Islet precursor cell (in vitro differentiated cells): ENCODE results near the gene TRPC6.
"Not testable (repeated sequence)": the region's sequence is repeated elsewhere in the genome, so short reads cannot be mapped to it uniquely, and the experiment has no call there.

Experiments used
- DNase-seq: peaks from one replicate; pipeline ENCODE4 v3.0.0-alpha.2; 2018

TRPC6 gene

DNA sequence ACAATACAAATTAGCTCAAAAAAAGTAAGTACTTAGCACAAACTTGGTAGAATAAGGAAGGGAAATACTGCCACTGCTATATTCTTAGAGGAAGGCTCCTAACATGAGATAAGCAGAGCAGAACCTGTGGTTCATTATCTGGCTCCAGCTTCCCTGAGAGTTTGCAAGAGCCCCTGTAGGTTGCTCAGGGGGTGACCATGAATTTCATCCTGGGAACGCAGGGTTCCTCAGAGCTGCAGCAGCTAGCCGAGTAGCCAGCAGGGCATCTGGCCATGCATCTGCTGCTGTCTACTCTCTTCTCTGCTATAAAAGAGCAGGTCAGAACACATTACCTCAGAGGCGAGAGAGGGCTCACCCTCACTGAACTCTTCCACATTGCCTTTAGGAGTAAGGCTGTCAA is 67.3 kb downstream of the TRPC6 start:
- DNase-seq: no peak

DNA sequence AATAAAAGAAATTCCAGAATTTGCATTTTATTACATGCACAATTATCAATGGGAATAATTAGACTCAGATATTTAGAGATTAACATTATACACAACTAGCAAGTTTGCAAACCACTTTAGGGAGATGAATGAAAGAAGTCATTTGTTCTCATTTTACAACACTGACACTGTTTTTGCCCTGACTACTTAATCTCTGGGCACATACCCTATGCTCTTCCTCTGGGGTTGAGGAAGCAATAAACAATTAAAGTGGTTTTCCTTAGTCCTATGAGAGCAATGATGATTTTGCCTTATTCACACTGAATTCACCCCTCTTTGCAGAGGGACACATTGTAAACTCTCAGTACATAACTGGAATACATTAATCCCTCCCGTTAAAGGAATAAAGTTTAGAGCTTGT is 72.7 kb downstream of the TRPC6 start:
- DNase-seq: no peak

DNA sequence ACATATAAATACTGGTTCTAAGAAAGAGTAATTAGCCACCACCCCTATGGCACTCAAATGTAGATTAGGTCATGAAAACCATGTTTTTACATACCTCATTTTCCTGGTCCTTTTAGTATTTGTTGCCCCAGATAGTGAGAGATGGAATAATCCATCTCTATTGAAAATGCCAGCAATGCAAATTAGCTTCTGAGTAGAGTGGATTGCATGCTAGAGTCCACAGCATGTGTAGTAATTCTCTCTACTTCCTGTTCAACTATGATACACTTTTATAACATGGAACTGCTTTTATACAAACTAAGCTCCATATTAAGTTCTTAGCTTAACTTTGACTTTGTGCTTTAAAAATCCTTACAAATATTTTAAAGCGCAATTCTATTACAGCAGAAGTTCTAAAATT is 73.2 kb downstream of the TRPC6 start:
- DNase-seq: no peak

DNA sequence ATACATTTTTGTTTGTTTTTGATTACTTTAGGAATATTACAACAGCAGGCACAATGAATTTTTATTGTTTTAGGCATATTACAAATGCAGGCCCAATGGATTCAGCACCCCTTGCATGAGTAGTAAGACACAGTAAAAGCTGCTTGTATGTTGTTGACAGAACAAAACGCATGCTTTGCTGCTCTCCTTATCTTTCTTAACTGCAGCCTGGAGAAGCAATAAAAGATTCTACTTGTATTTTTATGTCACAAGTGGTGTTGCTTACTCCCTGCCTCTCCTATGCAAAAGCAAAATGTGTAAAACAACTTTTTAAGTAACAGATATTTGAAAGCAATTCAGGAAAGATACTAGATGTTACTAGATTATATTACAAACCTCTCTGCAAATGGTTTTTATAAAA is 73.9 kb downstream of the TRPC6 start:
- DNase-seq: no peak

DNA sequence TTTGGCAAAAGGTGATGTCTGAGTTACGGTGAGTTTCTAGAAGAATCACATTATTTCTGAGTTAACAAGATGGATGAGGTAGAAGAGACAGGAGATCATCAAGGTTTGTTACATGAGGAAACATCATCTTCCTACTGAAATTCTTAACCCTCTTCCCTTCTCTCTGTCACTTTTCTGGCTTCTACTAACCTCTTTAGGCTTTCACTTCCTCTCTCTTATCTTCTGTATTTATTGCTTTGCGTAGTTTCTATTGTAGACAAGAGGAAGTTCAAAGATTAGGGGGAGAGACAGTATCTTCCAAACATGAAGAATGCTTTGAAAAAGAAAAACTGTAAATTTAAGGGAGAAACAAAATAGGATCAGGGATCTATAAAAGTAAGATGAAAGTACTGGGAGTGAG is 75.4 kb downstream of the TRPC6 start:
- no peak for DNase-seq

DNA sequence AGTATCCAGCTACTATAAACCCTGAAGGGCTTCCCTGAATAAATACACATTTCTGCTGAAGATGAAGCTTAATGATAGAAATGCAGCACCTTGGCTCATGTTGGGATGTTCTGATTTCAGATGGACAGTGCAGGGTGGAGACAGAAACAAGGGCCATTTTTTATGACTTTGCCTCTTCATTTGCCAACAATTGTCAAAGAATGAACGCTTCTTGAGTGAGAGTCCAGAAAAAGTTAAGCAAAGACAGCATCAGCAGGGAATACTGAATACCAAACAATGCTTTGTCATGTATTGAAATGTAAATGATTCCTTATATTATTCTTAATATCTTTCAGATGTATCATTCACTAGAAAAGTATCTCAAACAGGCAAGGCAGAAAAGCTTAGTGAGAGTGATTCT is 84.9 kb downstream of the TRPC6 start:
- no peak for DNase-seq

DNA sequence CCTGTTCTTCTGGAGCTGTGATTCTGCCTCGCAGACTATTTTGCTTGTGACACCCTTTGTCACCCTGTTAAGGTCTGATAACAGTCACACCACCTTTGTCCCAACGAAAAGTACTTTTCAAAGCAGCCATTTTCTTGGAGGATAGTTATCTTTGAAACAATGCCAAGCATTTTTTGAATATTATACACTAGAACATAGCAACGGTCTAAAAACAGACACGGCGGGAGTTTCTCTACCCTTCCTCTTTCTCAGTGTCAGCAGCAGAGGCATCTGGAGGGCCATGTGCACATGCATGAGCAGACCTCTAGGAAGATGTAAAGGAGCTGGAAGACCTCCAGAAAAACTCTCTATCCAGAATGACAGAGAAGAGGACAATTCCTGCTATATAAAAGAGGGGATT is 86.5 kb downstream of the TRPC6 start:
- no peak for DNase-seq

DNA sequence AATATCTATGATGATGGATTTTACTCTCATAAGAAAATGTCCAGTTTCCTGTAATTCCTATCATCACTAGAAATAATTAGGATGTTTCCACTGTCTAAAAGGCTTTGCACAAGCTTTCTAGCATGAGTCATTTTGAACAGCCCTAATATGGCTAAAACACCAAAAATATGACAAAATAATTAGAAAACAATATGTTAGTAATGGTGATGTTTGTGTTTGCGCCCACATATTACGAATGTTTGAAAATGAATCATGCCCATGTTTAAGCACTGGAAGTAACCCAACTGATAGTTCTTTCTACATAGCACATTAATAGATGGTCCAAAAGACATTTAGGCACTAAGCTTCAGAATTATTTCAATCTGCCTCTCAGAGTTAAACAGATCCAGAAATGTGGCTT is 96.0 kb downstream of the TRPC6 start:
- DNase-seq: no peak

DNA sequence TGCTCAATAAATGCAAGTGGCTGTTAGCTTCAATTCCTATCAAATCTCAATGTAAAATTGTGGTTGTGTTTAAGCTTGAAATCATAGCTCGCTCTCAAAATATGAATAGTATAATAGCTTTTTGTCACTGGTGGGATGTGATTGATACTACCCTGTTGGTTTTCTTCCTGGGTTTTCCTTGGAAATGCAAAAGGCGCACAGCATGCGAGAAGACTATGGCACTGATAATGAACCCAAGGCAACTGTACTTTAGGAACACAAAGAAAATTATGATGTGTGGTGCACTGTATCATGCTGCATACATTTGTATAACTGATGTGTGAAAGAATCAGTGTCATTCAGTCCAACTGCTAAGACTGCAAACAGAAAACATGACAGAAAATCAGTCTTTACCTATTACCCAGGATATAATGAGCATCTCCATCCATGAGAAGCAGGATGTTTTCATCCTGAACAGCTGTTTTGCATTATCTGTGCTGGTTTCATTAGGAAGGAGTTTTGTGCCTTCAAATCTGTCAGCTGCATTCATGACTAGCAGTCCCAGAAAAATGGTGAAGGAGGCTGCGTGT is 101.2 kb downstream of the TRPC6 start:
- DNase-seq: no peak

DNA sequence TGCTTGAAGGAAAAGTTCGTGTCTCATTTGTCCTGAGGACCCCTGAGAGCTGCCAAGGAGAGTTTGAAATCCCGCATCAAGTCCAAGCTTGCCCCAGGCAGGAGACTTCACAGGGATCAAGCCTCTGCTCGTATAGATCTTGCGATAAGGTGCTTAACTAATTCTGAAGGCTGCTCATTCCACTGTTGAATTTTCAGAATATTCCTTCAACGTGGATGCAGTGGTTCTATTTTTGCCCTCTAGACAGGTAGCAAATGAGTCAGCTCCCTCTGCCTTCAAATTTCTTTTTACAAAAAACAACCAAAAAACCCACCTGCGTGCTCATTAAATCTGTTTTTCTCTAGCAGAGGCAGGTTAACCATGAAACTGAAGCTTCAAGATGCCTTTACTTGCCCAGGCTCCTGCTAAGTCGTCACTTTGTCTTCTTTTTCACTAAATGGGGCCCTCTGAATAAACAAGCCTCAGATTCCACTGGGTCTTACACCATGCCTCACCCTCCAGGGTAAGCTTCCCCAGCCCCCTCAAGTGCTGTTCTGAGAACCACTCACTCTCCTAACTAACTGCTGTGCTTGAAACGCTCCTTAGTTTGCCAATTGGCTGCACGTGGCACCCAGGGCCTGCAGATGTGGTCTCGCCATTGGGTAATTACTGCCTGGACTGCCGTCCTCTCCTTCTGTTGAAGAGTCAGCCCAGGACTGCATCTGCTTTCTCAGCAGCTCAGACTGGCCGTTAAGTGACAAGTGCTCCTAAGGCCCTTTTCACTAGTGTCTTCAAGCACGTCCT is 105.0 kb downstream of the TRPC6 start:
- peak; percentile 89 for DNase-seq

DNA sequence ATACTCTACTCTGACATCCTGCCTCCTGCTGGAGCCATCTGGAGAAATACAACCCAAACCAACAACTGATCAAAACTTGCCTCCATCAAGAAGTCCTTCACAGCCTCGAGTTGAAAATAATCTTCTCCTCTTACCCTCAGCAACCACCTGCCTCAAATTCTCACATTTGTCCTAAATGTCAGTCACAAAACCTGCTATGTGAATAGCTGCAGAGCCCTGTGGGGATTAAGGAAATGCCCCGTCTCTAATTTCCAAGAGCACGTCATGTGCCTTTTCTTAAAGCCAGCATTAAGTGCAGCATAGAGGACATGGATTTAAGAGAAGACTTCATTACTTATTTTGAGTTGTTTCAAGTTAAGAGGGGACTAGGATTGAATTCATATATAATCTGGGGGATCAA is 105.9 kb downstream of the TRPC6 start:
- DNase-seq: no peak

DNA sequence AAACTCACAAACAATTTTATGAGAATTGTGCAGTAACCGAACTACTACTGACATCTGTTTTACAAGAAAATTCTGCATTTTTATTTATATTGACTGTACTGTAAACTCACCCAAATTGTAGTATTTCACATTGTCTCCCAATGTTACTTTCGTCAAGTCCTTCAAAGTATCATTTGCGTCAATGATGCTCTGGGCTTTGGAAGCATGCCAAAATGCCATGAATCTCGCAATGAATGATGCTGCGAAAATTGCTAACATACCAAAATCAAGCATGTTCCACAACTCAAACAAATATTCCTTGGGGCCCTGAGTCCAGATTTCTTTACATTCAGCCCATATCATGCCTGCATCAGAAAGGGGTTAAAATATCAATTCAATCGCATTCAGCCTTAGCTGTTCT is 107.6 kb downstream of the TRPC6 start:
- no peak for DNase-seq

DNA sequence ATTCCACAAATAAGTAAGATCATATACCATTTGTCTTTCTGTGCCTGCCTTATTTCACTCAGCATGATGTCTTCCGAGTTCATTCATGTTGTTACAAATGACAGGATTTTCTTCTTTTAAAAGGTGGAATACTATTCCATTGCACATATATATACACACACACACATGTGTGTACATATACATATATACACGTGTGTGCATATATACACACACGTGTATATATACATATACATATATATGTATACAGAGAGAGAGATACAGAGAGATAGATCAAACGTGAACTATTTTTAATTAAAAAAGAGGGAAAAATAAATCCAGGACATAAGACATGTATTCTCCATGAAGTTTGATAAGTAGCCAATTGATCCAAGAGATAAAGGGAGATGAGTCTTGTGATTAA is 108.1 kb downstream of the TRPC6 start:
- DNase-seq: no peak

DNA sequence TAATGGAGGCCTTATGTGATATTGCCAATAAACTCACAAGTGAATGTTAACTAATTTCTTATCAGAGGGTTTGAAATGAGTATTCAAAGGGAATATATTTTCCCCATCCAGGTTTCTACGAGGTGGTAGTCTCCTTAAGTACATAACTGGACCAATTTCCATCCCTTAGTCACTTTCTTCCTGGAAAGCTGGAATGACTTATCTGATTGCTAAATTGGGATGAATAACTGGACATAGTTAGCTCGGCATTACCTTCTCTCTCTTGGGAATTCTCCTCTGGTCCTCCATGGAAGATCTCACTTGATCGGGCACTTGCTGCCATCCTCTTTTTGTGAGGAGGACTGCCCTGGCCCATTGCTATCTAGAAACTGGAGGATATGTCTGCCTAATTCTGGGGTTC is 109.1 kb downstream of the TRPC6 start:
- no peak for DNase-seq

DNA sequence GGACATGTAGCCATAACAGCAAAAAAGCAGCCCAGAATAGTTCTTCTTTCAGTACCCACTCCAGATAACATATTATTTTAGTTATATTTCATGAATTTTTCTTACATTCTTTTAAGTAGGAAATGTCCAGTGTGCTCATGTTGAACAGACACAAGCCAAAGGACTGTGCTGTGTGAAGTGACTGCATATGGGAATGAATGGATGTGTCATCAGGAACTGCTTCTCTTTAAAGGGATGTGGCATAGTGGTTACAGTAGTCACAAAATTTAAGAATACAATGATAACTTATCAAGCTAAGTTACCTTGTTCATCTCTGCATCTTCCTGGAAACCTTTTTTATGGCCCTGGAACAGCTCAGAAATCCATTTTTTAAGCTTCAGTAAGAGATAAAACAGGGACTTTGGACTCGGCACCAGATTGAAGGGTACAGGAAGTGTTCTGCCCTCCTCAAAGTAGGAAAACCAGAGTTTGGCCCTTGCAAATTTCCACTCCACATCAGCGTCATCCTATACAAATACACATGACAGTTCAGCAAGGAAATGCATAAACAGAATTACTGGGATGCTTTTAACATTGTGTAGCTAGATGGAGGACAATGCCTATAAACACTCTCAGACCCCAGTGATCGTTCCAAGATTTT is 112.8 kb downstream of the TRPC6 start:
- no peak for DNase-seq

DNA sequence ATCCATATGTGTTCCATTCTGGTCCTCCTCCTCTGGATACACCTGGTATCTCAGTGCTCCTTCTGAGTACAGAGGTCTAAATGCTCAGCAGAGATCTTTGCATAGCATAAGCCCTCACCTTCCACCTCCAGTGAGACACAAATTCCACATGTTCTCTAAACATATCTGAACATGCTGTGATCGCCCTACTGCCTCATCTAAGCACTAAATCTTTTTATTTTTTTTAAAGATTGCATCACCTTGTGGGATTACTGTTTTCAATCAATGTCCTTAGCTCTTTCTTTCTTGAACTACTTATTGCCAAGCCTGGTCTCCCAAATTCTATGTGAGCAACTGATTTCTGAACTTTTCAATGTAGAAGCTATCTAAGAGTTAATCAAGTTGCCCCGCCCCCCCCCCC is 113.4 kb downstream of the TRPC6 start:
- DNase-seq: no peak

DNA sequence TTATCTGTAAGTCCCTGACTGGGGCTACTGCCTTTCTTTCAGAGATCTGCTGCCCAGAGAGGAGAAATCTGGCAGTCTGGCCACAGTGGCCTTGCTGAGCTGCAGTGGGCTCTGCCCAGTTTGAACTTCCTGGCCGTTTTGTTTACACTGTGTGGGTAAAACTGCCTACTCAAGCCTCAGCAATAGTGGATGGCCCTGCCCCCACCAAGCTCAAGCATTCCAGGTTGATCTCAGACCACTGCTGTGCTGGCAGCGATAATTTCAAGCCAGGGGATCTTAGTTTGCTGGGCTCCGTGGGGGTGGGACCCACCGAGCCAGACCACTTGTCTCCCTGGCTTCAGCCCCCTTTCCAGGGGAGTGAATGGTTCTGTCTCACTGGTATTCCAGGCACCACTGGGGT is 117.5 kb downstream of the TRPC6 start:
- DNase-seq: peak; percentile 71

DNA sequence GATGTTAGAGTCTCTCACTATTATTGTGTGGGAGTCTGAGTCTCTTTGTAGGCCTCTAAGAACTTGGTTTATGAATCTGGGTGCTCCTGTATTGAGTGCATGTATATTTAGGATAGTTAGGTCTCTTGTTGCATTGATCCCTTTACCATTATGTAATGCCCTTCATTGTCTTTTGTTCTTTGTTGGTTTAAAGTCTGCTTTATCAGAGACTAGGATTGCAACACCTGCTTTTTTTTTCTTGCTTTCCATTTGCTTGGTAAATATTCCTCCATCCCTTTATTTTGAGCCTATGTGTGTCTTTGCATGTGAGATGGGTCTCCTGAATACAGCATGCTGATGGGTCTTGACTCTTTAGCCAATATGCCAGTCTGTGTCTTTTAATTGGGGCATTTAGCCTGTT is 119.4 kb downstream of the TRPC6 start:
- not testable (repeated sequence) for DNase-seq

DNA sequence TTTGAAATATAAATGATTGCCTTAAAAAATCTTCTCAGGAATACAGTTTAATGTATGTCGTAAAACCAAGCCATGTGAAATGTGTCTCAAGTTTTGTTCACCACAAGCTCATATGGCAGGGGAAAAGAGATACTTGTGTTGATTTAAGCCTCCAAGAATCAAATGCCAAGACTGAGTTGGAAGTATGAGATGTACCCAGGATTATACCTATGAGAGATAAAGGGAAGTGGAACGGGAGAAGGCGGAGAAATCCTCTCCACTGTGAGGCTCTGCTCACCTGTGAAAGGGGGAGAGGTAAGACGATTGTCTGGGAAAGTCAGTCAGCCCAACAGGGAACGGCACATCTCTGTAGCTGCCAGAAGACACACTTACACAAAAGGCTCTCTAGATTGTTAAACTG is 124.8 kb downstream of the TRPC6 start:
- DNase-seq: no peak

DNA sequence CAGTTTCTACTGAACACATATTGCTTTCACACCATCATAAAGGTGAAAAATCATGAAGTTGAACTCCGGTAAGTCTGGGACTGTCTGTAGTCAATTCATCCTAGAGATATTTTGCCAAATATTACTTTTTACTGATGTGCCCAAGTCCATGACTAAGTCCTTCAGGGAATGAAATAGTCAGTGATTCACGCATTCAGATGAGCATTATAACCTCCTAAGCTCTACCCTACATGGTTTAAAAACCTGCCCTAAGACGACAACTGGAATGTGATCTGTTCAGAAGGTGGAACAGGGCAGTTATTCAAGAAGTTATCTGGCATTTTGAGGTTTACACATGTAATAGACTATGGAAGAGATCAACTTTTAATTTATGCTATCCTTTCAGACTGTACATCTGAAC is 125.6 kb downstream of the TRPC6 start:
- no peak for DNase-seq

DNA sequence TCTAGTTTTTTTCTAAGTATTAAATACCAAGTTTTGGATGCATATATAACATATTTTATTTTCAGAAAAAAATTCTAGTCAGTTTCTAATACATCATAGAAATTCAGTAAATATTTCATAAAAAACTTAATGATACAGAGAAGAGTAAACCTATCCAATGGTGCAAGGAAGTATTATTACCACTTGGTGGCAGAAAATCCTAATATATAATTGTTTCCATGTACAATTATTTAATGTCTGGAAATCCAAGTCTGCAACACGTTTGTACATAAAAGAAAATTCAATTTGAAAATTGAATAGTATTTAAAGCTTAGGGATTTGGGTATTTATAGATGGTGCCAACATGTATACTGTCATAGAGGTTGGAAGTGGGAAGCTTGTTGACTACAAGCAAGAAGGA is 127.0 kb downstream of the TRPC6 start:
- DNase-seq: no peak

DNA sequence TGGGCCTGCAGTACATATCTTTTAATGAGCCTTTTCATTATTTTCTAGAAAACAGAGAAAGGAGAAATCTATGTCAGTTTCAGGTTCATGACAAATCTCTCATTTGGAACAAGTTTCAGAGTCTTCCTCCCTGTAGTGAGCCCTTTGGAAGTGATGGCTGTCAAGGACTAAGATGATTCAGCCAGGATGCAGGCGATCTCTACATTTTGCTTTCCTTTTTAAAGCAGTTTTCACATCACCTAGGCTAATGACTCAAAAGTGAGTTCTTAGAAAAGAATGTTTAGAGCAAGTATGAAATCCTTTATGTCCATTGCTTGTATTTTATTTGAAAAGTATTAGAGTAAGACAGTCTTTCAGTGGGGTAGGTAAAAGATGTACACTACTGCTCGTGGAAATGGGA is 130.1 kb downstream of the TRPC6 start:
- DNase-seq: no peak

DNA sequence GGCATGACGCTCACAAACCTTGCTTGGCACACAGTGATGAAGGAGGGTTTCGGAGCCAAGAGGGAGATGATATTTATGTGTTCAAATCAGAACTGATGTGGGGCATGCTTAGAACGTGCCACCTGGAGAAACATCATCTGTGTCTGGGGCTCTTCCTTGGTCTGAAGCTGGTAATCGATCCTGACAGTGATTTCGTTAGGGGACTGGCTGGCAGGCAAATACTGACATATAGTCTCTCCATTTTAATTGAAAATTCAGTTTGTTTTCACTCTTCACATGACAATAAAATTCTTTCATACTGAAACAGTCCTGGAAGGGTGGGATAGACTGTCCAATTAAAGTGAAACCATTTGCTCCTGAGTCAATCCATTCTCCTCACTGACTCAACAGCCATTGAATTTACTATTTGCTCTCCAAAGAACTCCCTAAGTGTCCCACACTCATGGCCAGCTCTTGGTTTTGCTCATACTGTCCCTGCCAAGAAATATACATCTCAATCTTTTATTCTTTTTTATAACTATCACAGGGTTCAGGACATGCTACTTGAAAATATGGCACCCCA is 134.8 kb downstream of the TRPC6 start:
- no peak for DNase-seq

DNA sequence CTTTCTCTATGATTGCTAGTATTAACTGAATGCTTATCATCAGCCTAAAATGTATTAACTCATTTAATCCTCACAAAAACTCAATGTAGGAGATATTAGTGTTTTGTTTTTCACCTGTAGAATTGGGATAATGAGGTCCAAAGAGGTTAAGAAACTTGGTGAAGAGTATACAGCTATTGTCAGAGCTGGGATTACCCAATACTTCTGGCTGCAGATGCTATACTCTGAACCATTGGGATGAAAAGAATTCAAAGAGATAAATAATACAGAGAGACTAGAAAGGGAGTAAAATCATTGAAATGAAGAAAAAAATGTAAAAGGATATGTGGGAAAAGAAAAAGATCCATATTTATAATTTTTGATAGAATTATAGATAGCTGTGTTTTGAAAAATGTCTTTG is 137.1 kb downstream of the TRPC6 start:
- DNase-seq: no peak
